H1 (cell line): ENCODE results near the gene WDR26. TPM values are rescaled to one million over a fixed set of nuclear protein-coding genes. Genes with fewer than 3 reads are reported as not detected.

Source experiments
- ASH2L ChIP-seq: fragments of 200-600, 300-600 bp; sonication (generic); IDR thresholded peaks from one replicate; pipeline ENCODE4 v1.7.1; 2017; ENCODE audit warnings: low read length
- CEBPB ChIP-seq: IDR thresholded peaks from 2 replicates; pipeline ENCODE4 v1.6.1; 2012; ENCODE audit warnings: low read depth, low read length
- RNF2 ChIP-seq: fragments of 200-900, 300-1000 bp; sonication (generic); IDR thresholded peaks from 2 replicates; pipeline ENCODE4 v1.7.1; 2016; ENCODE audit warnings: borderline replicate concordance, low read depth, mild to moderate bottlenecking, antibody characterized with exemption, low read length; ENCODE audit not compliant: poor library complexity, severe bottlenecking; ENCODE audit errors: missing control alignments
- TAF7 ChIP-seq: optimal IDR thresholded peaks from 2 replicates; pipeline ENCODE3; 2011; ENCODE audit warnings: low read depth, mild to moderate bottlenecking, inconsistent platforms, low read length, moderate library complexity, borderline replicate concordance
- TEAD4 ChIP-seq: IDR thresholded peaks from 2 replicates; pipeline ENCODE4 v1.6.1; 2012; ENCODE audit warnings: low read depth, low read length, inconsistent platforms, mixed read lengths
- polyA plus RNA-seq, 7 experiments: library from polyadenylated mRNA; depleted of rRNA in 3 of 7; stranded (reverse) in 5 of 7; unstranded in 2 of 7; fragments of >200 nt in 5 of 7; fragments of 200-250 nt in 2 of 7; gene quantifications; 1 replicate in 5 of 7; 2 replicates in 1 of 7; 4 replicates in 1 of 7; pipeline versions ENCODE4 v1.2.1 to v1.2.3, GENCODE V29; 2011 to 2013; ENCODE audit warnings: missing spikeins in 2 of 7, mixed read lengths in 2 of 7
- total RNA-seq: library from RNA; stranded (reverse); fragmentation: NEBNext Ultra II Directional; extraction: Animal tissue kit (Norgen Biotek cat#: 25700); gene quantifications from 2 replicates; pipeline ENCODE4 v1.2.1, GENCODE V29; 2021
- TF ChIP-seq, protein P1 (sequence below): IDR thresholded peaks from 2 replicates; pipeline ENCODE4 v1.6.1; 2012; ENCODE audit warnings: inconsistent platforms

Gene WDR26
- total and polyA plus RNA-seq, 2 of the 8 experiments (the other 6 are each of a cell fraction or from before 2014, with no cell fraction given), result 18.0 to 72.5 TPM

DNA sequence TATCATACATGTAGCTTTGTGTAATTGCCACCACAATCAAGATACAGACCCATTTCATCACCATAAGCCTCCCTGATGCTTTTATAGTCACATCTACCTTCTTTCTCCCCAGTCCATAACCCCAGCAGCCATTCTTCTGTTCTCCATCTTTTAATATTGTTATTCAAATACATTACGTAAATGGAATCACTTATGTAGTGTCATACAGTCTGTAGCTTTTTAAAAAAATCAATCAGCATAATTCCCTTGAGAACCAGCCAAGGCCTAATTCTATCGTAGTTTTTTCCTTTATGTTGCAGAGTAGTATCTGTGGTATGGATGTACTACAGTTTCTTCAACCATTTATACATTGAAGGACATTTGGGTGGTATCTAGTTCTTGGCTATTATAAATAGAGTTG, 31.6 kb upstream of the WDR26 start (continued):
- no peak for TF ChIP-seq RNF2
- no peak for TF ChIP-seq CEBPB
- TF ChIP-seq TAF7, result no peak
- TF ChIP-seq, protein P1, sequence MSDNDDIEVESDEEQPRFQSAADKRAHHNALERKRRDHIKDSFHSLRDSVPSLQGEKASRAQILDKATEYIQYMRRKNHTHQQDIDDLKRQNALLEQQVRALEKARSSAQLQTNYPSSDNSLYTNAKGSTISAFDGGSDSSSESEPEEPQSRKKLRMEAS, result no peak
- TF ChIP-seq ASH2L, result no peak
- no peak for TF ChIP-seq TEAD4
